NCI-H1092 treated with DMSO at 0.1 percent for 48 hours (cell line): ENCODE measurements around the gene BAD.
"Not testable (repeated sequence)": the region's sequence is repeated elsewhere in the genome, so short reads cannot be mapped to it uniquely, and the experiment has no call there.

ENCODE experiments used
- DNase-seq: peaks from one replicate; lab custom pipeline; 2025; lab: John Stamatoyannopoulos, UW

BAD gene

GRCh38 chr11:64314805-64315561 lies 30.5 kb upstream of the BAD start:
- DNase-seq = no peak

GRCh38 chr11:64314146-64314804 lies 29.8 kb upstream of the BAD start:
- no peak for DNase-seq

DNA sequence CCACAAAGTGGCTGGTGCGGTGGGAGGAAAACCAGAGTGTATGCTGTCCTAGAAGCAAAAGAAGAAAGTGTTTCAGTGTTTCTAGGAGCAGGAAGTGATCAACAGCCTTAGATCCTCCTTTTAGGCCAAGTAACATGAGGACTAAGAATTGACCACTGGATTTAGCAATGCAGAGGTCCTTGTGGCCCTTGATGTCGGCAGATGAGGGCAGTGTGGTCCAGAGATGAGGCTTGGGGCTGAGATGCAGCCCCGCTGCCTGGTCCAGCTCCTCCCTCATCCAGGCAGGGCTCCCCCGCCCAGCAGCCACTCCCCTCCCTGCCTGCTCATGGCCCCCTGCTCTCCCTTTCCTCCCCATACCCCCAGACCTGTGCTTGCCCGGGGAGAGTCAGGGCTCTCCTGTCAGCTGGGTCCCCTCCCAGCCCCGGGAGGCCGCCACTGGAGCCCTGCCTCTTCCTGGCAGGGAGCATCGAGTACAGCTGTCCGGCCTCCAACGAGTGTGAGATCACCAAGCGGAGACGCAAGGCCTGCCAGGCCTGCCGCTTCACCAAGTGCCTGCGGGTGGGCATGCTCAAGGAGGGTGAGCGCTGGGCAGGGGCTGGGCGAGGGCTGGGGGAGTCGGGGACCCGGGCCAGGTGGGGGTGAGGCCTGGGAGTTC lies 29.2 kb upstream of the BAD start:
- no peak for DNase-seq

- DNase-seq = no peak
These were observed 28.5 kb upstream of the BAD start for GRCh38 chr11:64312947-64313346.

DNA sequence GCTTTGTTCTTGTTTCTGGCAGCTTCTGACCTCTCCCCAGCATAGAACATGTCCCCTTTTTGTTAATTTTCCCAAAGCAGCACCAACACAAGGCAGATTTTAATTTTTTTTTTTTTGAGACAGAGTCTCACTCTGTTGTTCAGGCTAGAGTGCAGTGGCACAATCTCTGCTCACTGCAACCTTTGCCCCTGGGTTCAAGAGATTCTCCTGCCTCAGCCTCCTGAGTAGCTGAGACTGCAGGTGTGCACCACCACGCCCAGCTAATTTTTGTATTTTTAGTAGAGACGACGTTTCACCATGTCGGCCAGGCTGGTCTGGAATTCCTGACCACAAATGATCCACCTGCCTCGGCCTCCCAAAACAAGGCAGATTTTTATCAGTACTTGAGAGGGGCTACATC lies 23.3 kb upstream of the BAD start:
- not testable (repeated sequence) for DNase-seq

- DNase-seq = no peak
These were observed 22.6 kb upstream of the BAD start for GRCh38 chr11:64306876-64307622.

- DNase-seq = no peak
These were observed 22.1 kb upstream of the BAD start for GRCh38 chr11:64306563-64306875.

GRCh38 chr11:64305691-64306562 lies 21.5 kb upstream of the BAD start:
- peak; percentile 53 for DNase-seq

DNA sequence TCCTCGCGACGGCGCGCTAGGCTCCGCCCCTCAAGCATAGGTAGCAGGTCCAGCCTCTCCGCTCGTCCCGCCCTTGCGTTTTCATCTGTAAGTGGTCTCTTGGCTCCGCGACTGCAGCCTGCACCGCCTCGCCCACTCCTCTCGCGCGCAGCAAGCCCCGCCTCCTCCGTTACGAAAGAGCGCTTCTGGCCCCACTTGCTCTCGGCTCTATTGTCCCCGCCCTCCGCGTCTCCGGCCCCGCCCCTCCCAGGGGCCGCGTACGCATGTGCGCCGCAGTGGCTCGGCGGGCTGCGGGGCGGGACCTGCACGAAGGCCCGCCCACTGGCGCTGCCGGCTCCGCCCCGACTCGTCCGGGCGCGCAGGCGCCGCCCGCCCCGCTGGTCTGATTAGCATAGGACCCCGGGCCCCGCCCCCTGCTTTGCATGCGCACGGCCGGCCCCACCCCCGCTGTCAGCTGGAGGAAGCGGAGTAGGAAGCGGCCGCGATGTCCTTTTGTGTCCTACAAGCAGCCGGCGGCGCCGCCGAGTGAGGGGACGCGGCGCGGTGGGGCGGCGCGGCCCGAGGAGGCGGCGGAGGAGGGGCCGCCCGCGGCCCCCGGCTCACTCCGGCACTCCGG lies 20.7 kb upstream of the BAD start, which contains the start of gene ESRRA:
Gene ESRRA, plus strand, starts transcription at position 450 of the 616 bp plus-strand sequence. CDS start 1,656 bp downstream, outside the sequence.
- peak; percentile 100 for DNase-seq

- DNase-seq = peak; percentile 95
These were observed 20.0 kb upstream of the BAD start for GRCh38 chr11:64304316-64305072.

- no peak for DNase-seq
These were observed 19.5 kb upstream of the BAD start for GRCh38 chr11:64304032-64304315.

GRCh38 chr11:64303109-64304031 lies 18.9 kb upstream of the BAD start:
- no peak for DNase-seq

- DNase-seq = peak; percentile 12
These were observed 15.6 kb upstream of the BAD start, which contains the start of gene CATSPERZ for GRCh38 chr11:64299847-64300648. Gene CATSPERZ, plus strand, starts transcription at chr11:64300358. Its CDS starts 53 bp downstream, at chr11:64300411.

- peak; percentile 45 for DNase-seq
These were observed 14.7 kb upstream of the BAD start for GRCh38 chr11:64298966-64299846.

DNA sequence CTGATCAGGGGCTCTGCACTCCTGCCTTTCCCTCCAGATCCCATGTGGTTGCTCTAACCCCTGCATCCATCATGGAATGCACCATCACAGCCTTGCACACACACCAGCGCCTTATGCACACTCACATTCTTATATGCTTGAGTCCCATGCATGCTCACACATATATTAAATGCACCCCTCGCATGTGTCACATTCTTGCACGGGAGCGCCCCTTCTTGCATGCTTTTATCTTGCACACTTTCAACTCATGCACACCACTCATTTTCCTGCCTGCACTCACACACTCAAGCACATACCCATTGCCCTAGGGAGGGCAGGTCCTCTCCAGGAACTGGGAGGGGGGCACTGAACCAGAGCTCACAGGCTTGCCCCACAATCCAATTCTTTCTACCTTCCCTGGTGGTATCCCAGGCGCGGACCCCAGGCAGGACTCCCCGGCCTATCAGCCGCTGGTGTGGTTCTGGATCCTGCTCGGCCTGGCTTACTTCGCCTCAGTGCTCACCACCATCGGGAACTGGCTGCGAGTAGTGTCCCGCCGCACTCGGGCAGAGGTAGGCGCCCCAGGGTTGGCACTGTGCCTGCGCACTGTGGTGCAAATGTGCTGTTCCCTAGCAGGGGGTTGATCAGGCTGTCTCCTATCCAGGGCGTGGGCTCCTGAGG lies 13.4 kb upstream of the BAD start:
- no peak for DNase-seq

- no peak for DNase-seq
These were observed 12.6 kb upstream of the BAD start for GRCh38 chr11:64296830-64297698.
